Panc1 (cell line): Measurements from ENCODE around the gene KCNQ1OT1.

Experiments
- POLR2AphosphoS5 ChIP-seq: IDR thresholded peaks from 2 replicates; pipeline ENCODE4 v1.6.1; 2012; ENCODE audit warnings: mild to moderate bottlenecking, low read depth, low read length, moderate library complexity
- REST ChIP-seq, 2 experiments: IDR thresholded peaks; 2 replicates each; pipeline ENCODE4 v1.6.1; 2011 to 2012; ENCODE audit warnings: low read depth in 2 of 2, control low read depth in 1 of 2, low read length in 1 of 2, mild to moderate bottlenecking in 1 of 2, moderate library complexity in 1 of 2; ENCODE audit not compliant: insufficient read depth in 1 of 2
- TCF7L2 ChIP-seq: IDR thresholded peaks from 2 replicates; pipeline ENCODE4 v1.6.1; 2011; ENCODE audit warnings: mild to moderate bottlenecking, low read depth, low read length, inconsistent platforms
- TF ChIP-seq, protein P1 (sequence below): fragments of 450-650 bp; IDR thresholded peaks from 2 replicates; pipeline ENCODE4 v1.5.1; 2017; ENCODE audit warnings: mild to moderate bottlenecking

DNA sequence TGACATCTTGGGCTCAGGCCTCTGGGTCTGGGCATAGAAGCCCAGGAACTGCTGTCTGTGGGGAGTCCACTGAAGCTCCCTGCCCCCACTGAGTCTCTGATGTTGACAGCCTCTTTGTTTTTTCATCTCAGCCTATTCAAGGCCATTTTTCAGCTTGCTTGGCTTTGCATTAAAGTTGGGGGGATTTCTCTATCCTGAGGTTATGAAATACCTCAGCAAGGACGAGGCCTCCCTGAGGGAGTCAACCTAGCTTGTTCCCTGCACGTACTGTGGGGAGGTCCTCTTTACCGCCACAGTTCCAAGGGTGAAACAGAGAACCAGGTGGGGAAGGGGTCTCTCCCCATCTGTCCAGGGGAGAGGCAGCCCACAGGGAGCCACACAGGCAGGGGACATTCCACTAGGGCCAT, 8.4 kb downstream of the KCNQ1OT1 start:
- TF ChIP-seq REST (IDR thresholded peaks at IDR 0.05; ENCODE audit: insufficient read depth in 1 of 2, low read depth in 2 of 2, low read length in 1 of 2), result no peak
- TF ChIP-seq, protein P1, sequence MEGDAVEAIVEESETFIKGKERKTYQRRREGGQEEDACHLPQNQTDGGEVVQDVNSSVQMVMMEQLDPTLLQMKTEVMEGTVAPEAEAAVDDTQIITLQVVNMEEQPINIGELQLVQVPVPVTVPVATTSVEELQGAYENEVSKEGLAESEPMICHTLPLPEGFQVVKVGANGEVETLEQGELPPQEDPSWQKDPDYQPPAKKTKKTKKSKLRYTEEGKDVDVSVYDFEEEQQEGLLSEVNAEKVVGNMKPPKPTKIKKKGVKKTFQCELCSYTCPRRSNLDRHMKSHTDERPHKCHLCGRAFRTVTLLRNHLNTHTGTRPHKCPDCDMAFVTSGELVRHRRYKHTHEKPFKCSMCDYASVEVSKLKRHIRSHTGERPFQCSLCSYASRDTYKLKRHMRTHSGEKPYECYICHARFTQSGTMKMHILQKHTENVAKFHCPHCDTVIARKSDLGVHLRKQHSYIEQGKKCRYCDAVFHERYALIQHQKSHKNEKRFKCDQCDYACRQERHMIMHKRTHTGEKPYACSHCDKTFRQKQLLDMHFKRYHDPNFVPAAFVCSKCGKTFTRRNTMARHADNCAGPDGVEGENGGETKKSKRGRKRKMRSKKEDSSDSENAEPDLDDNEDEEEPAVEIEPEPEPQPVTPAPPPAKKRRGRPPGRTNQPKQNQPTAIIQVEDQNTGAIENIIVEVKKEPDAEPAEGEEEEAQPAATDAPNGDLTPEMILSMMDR, result no peak
- no peak for TF ChIP-seq POLR2AphosphoS5
- TF ChIP-seq TCF7L2, result no peak
